Peyer's patch (tissue), 4 donors: ENCODE data around the gene ING3. TPM values are rescaled to one million over a fixed set of nuclear protein-coding genes. Genes with fewer than 3 reads are reported as not detected.

Experiments
- DNase-seq, 3 donors: peaks; one replicate each; pipeline ENCODE4 v3.0.0-alpha.2; 2017 to 2019
- H3K27ac ChIP-seq, 4 donors: fragments of 200-600 bp; sonication (generic); one replicate each; pipeline ENCODE4 v1.5.1; 2016 to 2019
- H3K27me3 ChIP-seq, 2 donors: fragments of 200-600 bp; sonication (generic); one replicate each; pipeline ENCODE4 v1.5.1; 2019
- H3K36me3 ChIP-seq, 3 donors: fragments of 200-600 bp; sonication (generic); one replicate each; pipeline ENCODE4 v1.5.1; 2016 to 2019
- H3K4me1 ChIP-seq, 4 donors: fragments of 200-600 bp; sonication (generic); one replicate each; pipeline ENCODE4 v1.5.1; 2016 to 2019
- H3K4me3 ChIP-seq, 4 donors: fragments of 200-600 bp; sonication (generic); 1 replicate in 3 of 4; 2 replicates in 1 of 4; pipeline ENCODE4 v1.5.1; 2016 to 2019; ENCODE audit warnings: mild to moderate bottlenecking in 1 of 4
- H3K9me3 ChIP-seq, 4 donors: fragments of 200-600 bp; sonication (generic); one replicate each; pipeline ENCODE4 v1.5.1; 2016 to 2019; ENCODE audit warnings: mild to moderate bottlenecking in 1 of 4
- POLR2A ChIP-seq, 2 donors: fragments of 450-650 bp; IDR thresholded peaks; one replicate each; pipeline ENCODE4 v1.5.1; 2017; ENCODE audit warnings: antibody characterized with exemption in 2 of 2, mild to moderate bottlenecking in 2 of 2, moderate library complexity in 2 of 2
- total RNA-seq, 4 donors: library from RNA; depleted of rRNA; stranded (reverse); fragments of >200 nt; gene quantifications; one replicate each; pipeline ENCODE4 v1.1.0, GENCODE V29; 2016
- TF ChIP-seq, protein P1 (sequence below), 6 experiments: fragments of 450-650 bp in 4 of 6; fragments of 200-600 bp in 2 of 6; sonication (generic) in 1 of 6; IDR thresholded peaks; one replicate each; pipeline ENCODE4 v1.5.1; 2017 to 2019; ENCODE audit warnings: antibody characterized with exemption in 6 of 6, mild to moderate bottlenecking in 3 of 6, moderate library complexity in 1 of 6

ING3 gene
- total RNA-seq, 4 donors from 2014 or later: 17.9 to 24.8 (median 22.7) TPM

GRCh38 chr7:121015560-121015959 lies 65.0 kb downstream of the ING3 start:
- H3K9me3 ChIP-seq: no peaks in the 10 kb centered on the region

GRCh38 chr7:121016966-121017365 lies 66.4 kb downstream of the ING3 start:
- no peaks in the 10 kb centered on the region for H3K36me3 ChIP-seq
- no peak for DNase-seq
- TF ChIP-seq, protein P1, sequence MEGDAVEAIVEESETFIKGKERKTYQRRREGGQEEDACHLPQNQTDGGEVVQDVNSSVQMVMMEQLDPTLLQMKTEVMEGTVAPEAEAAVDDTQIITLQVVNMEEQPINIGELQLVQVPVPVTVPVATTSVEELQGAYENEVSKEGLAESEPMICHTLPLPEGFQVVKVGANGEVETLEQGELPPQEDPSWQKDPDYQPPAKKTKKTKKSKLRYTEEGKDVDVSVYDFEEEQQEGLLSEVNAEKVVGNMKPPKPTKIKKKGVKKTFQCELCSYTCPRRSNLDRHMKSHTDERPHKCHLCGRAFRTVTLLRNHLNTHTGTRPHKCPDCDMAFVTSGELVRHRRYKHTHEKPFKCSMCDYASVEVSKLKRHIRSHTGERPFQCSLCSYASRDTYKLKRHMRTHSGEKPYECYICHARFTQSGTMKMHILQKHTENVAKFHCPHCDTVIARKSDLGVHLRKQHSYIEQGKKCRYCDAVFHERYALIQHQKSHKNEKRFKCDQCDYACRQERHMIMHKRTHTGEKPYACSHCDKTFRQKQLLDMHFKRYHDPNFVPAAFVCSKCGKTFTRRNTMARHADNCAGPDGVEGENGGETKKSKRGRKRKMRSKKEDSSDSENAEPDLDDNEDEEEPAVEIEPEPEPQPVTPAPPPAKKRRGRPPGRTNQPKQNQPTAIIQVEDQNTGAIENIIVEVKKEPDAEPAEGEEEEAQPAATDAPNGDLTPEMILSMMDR (IDR thresholded peaks at IDR 0.05): no peak
- no peak for TF ChIP-seq POLR2A (IDR thresholded peaks at IDR 0.05)
- H3K4me1 ChIP-seq: no peaks in the 10 kb centered on the region
- H3K27ac ChIP-seq: peak overlapping the region in 1 of 4 donors; percentile 48
- no peaks in the 10 kb centered on the region for H3K27me3 ChIP-seq
- no peak overlapping the region for H3K4me3 ChIP-seq
- no peaks in the 10 kb centered on the region for H3K9me3 ChIP-seq

More at GRCh38 chr7:121015560-121015959, 65.0 kb downstream of the ING3 start:
- H3K4me1 ChIP-seq: no peaks in the 10 kb centered on the region
- no peaks in the 10 kb centered on the region for H3K36me3 ChIP-seq
- H3K27ac ChIP-seq: no peak overlapping the region
- no peak overlapping the region for H3K4me3 ChIP-seq
- no peak for TF ChIP-seq POLR2A (IDR thresholded peaks at IDR 0.05)
- TF ChIP-seq, protein P1 (IDR thresholded peaks at IDR 0.05): no peak
- H3K27me3 ChIP-seq: no peaks in the 10 kb centered on the region
- DNase-seq: no peak

GRCh38 chr7:121017586-121017985 lies 67.0 kb downstream of the ING3 start:
- no peak for DNase-seq
- no peaks in the 10 kb centered on the region for H3K4me1 ChIP-seq
- H3K9me3 ChIP-seq: no peaks in the 10 kb centered on the region
- no peaks in the 10 kb centered on the region for H3K36me3 ChIP-seq
- peak overlapping the region in 1 of 4 donors; percentile 48 for H3K27ac ChIP-seq
- no peak overlapping the region for H3K4me3 ChIP-seq
- no peak for TF ChIP-seq POLR2A (IDR thresholded peaks at IDR 0.05)
- TF ChIP-seq, protein P1 (IDR thresholded peaks at IDR 0.05): no peak
- H3K27me3 ChIP-seq: no peaks in the 10 kb centered on the region

- TF ChIP-seq POLR2A (IDR thresholded peaks at IDR 0.05): no peak
- TF ChIP-seq, protein P1 (IDR thresholded peaks at IDR 0.05): no peak
- no peak for DNase-seq
- Histone ChIP-seq H3K27ac (peak overlapping the region in 2 of 4 donors; percentile 7 to 42), H3K36me3 (no peaks in the 10 kb centered on the region), H3K9me3 (no peaks in the 10 kb centered on the region), H3K4me3 (no peak overlapping the region), H3K27me3 (no peaks in the 10 kb centered on the region), H3K4me1 (peaks cover 0 to 4% (median 0%) of the 10 kb centered on the region in 4 donors)
Observed at GRCh38 chr7:121019018-121019417, 68.4 kb downstream of the ING3 start.

DNA sequence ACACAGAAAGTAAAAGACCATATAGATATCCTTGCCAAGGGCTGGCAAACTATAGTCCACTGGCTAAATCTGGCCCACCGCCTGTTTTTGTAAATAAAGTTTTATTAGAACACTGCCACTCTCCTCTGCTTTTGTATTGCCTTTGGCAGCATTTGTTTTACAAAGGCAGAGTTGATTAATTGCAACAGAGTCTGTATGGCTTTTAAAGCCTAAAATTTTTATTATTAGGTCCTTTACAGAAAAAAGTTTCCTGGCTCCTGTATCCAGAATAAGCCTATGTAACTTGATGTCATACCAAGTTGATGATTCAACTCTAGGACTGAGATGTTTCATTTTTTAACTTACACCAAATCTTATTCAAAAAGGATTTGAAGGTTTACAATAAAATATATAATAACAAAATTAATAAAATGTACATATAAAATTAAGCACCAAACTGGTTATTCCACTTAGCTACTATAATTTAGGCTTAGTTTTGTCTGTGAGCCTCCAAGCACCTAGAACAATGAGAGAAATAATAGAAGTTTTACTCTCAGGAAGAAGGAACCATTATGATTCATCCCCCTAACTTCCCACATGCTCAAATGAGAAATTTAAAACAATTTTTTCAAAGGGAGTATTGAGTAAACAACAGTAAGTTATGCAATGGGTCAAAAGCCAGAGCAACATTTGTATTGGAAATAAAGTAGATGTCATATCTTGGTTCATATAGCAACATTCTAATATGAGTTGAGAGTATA lies 69.8 kb downstream of the ING3 start:
- TF ChIP-seq, protein P1 (IDR thresholded peaks at IDR 0.05): no peak
- no peak for TF ChIP-seq POLR2A (IDR thresholded peaks at IDR 0.05)
- no peaks in the 10 kb centered on the region for H3K36me3 ChIP-seq
- H3K27me3 ChIP-seq: no peaks in the 10 kb centered on the region
- no peak overlapping the region for H3K4me3 ChIP-seq
- peaks cover 0 to 8% (median 0%) of the 10 kb centered on the region in 4 donors for H3K4me1 ChIP-seq
- no peaks in the 10 kb centered on the region for H3K9me3 ChIP-seq
- peak overlapping the region in 1 of 4 donors; percentile 32 for H3K27ac ChIP-seq
- no peak for DNase-seq
